Sigmoid colon (tissue), 4 donors: ENCODE data around the gene PREX1.

ENCODE experiments used
- CTCF ChIP-seq, 4 experiments: fragments of 450-650 bp in 3 of 4; fragments of 200-600 bp in 1 of 4; IDR thresholded peaks; one replicate each; pipeline ENCODE4 v1.5.1; 2016 to 2019; ENCODE audit warnings: antibody characterized with exemption in 4 of 4, mild to moderate bottlenecking in 3 of 4, moderate library complexity in 2 of 4
- POLR2A ChIP-seq, 2 donors: fragments of 450-650 bp; IDR thresholded peaks; one replicate each; pipeline ENCODE4 v1.6.1; 2016; ENCODE audit warnings: antibody characterized with exemption in 2 of 2, mild to moderate bottlenecking in 2 of 2, moderate library complexity in 2 of 2
- POLR2AphosphoS5 ChIP-seq, 4 donors: sonication (generic); formaldehyde crosslinking; IDR thresholded peaks; one replicate each; pipeline ENCODE4 v1.6.1; 2017; ENCODE audit warnings: antibody characterized with exemption in 4 of 4

GRCh38 chr20:48649104-48649626 lies 178.6 kb downstream of the PREX1 start:
- no peak for TF ChIP-seq CTCF (IDR thresholded peaks at IDR 0.05)
- no peak for TF ChIP-seq POLR2A (IDR thresholded peaks at IDR 0.05)
- no peak for TF ChIP-seq POLR2AphosphoS5 (IDR thresholded peaks at IDR 0.05)
